ENCODE results near the gene SLC25A25.
"Not testable (repeated sequence)": the region's sequence is repeated elsewhere in the genome, so short reads cannot be mapped to it uniquely, and the experiment has no call there.

GRCh38 chr9:128130651-128131050 lies 62.6 kb downstream of the SLC25A25 start:
- TF ChIP-seq POLR2A (conservative IDR thresholded peaks at IDR 0.05); CBX5 (IDR thresholded peaks at IDR 0.05; ENCODE audit: borderline replicate concordance, low read depth); ZFX (CRISPR knock-in tag; IDR thresholded peaks at IDR 0.05); BHLHE40 (IDR thresholded peaks at IDR 0.05; ENCODE audit: low read length); ZNF699 (CRISPR knock-in tag; IDR thresholded peaks at IDR 0.05; ENCODE audit: insufficient replicate concordance); SMC3 (conservative IDR thresholded peaks at IDR 0.05; ENCODE audit: insufficient read depth, low read depth, low read length); POLR2AphosphoS5 (IDR thresholded peaks at IDR 0.05; ENCODE audit: control insufficient read depth, insufficient read depth, low read depth, low read length); ILF3 (IDR thresholded peaks at IDR 0.05; ENCODE audit: borderline replicate concordance); SP1 (CRISPR knock-in tag; IDR thresholded peaks at IDR 0.05): not testable (repeated sequence)
- TF ChIP-seq, protein P1, sequence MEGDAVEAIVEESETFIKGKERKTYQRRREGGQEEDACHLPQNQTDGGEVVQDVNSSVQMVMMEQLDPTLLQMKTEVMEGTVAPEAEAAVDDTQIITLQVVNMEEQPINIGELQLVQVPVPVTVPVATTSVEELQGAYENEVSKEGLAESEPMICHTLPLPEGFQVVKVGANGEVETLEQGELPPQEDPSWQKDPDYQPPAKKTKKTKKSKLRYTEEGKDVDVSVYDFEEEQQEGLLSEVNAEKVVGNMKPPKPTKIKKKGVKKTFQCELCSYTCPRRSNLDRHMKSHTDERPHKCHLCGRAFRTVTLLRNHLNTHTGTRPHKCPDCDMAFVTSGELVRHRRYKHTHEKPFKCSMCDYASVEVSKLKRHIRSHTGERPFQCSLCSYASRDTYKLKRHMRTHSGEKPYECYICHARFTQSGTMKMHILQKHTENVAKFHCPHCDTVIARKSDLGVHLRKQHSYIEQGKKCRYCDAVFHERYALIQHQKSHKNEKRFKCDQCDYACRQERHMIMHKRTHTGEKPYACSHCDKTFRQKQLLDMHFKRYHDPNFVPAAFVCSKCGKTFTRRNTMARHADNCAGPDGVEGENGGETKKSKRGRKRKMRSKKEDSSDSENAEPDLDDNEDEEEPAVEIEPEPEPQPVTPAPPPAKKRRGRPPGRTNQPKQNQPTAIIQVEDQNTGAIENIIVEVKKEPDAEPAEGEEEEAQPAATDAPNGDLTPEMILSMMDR (IDR thresholded peaks at IDR 0.05 in 2 of 3, conservative IDR thresholded peaks at IDR 0.05 in 1 of 3; ENCODE audit: insufficient read depth in 2 of 3, low read depth in 1 of 3, low read length in 3 of 3) = not testable (repeated sequence)
- TF ChIP-seq, protein P2, sequence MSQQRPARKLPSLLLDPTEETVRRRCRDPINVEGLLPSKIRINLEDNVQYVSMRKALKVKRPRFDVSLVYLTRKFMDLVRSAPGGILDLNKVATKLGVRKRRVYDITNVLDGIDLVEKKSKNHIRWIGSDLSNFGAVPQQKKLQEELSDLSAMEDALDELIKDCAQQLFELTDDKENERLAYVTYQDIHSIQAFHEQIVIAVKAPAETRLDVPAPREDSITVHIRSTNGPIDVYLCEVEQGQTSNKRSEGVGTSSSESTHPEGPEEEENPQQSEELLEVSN (IDR thresholded peaks at IDR 0.05; ENCODE audit: borderline replicate concordance in 1 of 2, extremely low read depth in 1 of 2, insufficient read depth in 1 of 2, insufficient read length in 1 of 2, low read depth in 1 of 2, low read length in 1 of 2, poor library complexity in 1 of 2, severe bottlenecking in 1 of 2) = not testable (repeated sequence)
